T-helper 2 cell treated with Interferon-gamma antibody and Interleukin-4, amounts not matched to agents 100 ng/mL and 5 ng/mL, for 36 hours (primary cell): Measurements from ENCODE around the gene MBNL1. TPM values are rescaled to one million over a fixed set of nuclear protein-coding genes. Genes with fewer than 3 reads are reported as not detected.

Experiments used
- intact Hi-C: fragments of 100-400 bp; cut with micrococcal nuclease; formaldehyde crosslinking; loops from one replicate; pipeline ENCODE4 v1.15.1; 2023
- total RNA-seq: library from RNA; stranded (reverse); gene quantifications from 2 replicates; pipeline ENCODE4 v1.2.3, GENCODE V29; 2022

Gene MBNL1
- total RNA-seq, 1 donor from 2014 or later, result 396 TPM

DNA sequence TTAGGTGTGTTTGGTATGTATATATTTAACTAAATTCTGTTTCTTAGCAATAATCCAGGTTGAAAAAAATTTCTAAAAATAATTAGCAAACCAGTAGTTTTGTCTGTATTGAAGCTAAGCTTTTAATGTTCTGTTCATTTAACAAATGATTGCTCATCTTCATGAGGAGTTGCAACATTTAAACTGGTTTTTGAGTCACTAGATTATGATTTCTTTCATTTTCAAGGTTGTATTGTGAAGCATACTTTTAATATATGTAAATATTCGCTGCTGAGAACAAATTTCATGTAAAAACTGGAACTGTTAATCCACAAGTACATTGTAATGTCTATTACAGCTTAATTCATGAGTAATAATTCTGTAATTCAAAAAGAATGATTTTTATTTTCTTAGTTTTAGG lies 192.7 kb downstream of the MBNL1 start:
- intact Hi-C loops, result no loop called here

DNA sequence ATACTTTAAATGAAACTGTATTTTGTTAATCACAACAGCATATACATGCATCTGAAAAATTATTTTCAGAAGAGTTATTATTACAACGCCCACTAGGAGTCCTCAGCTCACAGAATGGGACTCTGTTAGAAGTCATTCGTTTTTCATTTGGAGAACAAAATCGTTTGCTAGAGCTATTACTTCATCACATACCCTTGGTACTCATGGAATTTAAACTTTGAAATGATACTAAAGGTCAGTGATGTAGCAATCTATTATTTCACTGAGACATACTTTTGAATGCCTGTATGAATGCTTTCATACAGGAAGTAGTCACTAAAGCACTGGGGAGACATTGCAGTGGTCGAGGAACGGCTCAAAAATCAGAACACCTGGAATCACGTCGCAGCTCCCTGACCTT lies 198.1 kb downstream of the MBNL1 start:
- intact Hi-C loops, result no loop called here

DNA sequence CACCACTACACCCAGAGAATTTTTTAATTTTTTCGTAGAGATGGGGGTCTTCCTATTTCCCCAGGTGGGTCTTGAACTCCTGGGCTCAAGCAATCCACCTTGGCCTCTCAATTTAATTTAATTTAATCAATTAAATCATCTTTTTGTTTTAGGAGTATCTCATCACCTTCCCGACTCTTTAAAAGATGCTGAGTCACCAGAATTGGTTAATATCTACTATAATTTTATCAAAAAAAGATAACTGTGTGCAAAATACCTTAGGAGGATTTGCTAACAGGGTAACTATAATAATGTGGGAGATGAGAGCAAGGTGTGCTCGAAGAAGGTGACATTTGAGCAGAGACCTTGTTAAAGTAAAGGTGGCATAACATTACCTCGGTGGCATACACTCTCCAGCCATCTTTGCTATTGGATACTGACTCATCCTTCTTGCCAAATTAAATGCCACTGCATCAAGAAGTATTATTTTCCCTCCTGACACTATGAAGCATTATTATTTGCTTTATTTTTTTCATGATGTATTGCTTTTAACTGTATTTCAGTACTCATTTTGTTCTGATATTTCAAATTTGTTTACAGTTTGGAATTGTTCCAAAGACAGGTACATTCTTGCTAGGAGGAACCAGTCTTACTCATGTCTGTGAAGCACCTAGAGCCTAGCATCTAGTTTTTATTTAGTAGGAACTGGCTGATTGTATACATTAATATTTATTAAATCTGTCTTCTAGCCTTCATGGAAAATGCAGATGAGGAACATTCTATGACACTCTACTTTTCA lies 200.7 kb downstream of the MBNL1 start:
- intact Hi-C loops, result loop anchor here (5.0 kb wide), 1 partner anchor 287 kb away; no protein-coding TSS in a partner anchor

GRCh38 chr3:152470095-152470494 lies 201.4 kb downstream of the MBNL1 start:
- intact Hi-C loops, result loop anchor here (5.0 kb wide), 1 partner anchor 288 kb away; no protein-coding TSS in a partner anchor

DNA sequence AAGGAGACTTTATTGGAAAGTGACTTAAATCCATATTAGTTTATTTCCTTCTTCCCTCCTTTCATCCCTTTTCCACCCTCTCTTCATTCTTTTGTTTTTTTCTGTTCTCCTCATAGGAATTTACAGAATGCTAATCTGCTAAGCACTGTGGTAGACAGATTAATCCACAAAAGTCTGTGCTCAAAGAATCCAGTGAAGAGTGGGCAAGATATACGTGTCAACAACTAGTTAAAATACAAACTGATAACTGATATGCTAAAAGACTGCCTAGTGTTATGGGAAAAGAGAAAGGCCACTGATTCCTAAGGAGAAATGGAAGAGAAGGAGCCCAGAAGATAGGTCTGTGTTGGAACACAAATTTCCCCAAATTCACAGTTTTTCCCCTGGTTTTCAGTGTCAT lies 202.2 kb downstream of the MBNL1 start:
- intact Hi-C loops, result loop anchor here (5.0 kb wide), 1 partner anchor 289 kb away; no protein-coding TSS in a partner anchor

GRCh38 chr3:152471814-152472671 lies 203.3 kb downstream of the MBNL1 start:
- intact Hi-C loops, result loop anchor here (1.0 to 5.0 kb wide), 3 partner anchors 53 to 400 kb away; no protein-coding TSS in a partner anchor

- intact Hi-C loops, result loop anchor here (1.0 to 5.0 kb wide), 3 partner anchors 52 to 400 kb away; no protein-coding TSS in a partner anchor
These were observed 203.9 kb downstream of the MBNL1 start for GRCh38 chr3:152472672-152472954.

GRCh38 chr3:152474585-152474984 lies 205.9 kb downstream of the MBNL1 start:
- intact Hi-C loops, result loop anchor here (2.0 to 5.0 kb wide), 2 partner anchors 100 to 292 kb away; no protein-coding TSS in a partner anchor

GRCh38 chr3:152477422-152477821 lies 208.7 kb downstream of the MBNL1 start:
- intact Hi-C loops, result no loop called here

- intact Hi-C loops, result no loop called here
These were observed 211.7 kb downstream of the MBNL1 start for GRCh38 chr3:152480282-152480953.

- intact Hi-C loops, result no loop called here
These were observed 217.6 kb downstream of the MBNL1 start for GRCh38 chr3:152486364-152486763.

GRCh38 chr3:152488449-152488848 lies 219.7 kb downstream of the MBNL1 start:
- intact Hi-C loops, result no loop called here

- intact Hi-C loops, result no loop called here
These were observed 223.2 kb downstream of the MBNL1 start for GRCh38 chr3:152491922-152492321.

GRCh38 chr3:152496286-152496685 lies 227.6 kb downstream of the MBNL1 start:
- intact Hi-C loops, result no loop called here

DNA sequence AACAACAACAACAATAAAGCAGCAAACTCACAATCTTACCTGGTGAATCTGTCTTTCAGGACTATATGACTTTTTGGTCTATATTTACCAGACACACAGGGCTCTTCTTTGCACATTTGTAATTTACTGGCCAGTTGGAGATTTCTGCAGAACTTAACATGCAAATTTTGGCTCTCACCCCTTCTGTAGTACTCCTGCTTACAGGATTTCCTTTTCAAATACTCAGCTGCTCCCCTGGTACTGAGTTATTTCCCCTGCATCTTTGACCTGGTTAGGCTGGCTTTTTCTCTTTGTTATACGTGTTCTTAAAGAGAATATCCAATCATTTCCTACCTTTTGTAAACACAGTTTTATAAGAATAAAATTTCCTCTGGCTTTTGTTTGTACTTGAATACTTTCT lies 228.0 kb downstream of the MBNL1 start:
- intact Hi-C loops, result no loop called here

DNA sequence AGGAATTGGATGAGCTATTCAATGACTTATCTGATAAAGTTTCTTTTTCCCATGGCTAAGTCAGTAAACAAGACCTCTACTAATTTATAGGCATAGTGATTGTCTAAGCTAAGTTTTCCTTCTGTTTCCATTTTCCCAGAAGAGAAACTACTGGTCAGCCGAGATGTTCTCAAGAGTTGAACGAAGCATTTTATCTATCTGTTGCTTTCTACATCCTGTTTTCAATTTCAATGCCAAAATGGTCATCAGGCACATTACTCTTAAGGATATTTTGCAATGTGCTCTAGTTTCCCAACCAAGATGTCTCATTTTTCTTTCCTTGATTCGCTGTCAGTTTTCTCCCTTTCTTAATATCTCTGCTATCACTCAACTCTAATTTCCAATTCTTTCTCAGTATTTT lies 228.7 kb downstream of the MBNL1 start:
- intact Hi-C loops, result no loop called here

- intact Hi-C loops, result no loop called here
These were observed 229.2 kb downstream of the MBNL1 start for GRCh38 chr3:152497890-152498289.

GRCh38 chr3:152499791-152500385 lies 231.2 kb downstream of the MBNL1 start:
- intact Hi-C loops, result no loop called here

DNA sequence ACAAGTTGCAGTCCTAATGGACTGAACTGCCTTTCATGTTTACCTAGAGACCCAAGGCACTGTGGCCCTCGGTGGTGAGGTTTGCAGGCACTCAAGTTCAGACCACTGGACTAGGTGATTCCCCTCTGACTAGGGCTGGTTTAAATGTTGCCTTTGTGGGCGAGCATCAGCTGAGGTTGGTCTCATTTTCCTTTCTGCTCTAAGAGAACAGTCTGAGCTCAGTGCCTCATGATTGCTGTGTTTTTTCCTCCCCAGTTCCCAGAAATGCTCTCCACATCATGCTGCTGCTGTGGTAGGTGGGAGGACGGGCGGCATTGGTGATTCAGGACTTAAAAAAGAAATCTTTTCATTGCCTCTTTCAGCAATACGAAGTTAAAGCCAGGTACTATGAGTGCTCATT lies 237.2 kb downstream of the MBNL1 start:
- intact Hi-C loops, result no loop called here

- intact Hi-C loops, result no loop called here
These were observed 240.0 kb downstream of the MBNL1 start for GRCh38 chr3:152508705-152509104.

DNA sequence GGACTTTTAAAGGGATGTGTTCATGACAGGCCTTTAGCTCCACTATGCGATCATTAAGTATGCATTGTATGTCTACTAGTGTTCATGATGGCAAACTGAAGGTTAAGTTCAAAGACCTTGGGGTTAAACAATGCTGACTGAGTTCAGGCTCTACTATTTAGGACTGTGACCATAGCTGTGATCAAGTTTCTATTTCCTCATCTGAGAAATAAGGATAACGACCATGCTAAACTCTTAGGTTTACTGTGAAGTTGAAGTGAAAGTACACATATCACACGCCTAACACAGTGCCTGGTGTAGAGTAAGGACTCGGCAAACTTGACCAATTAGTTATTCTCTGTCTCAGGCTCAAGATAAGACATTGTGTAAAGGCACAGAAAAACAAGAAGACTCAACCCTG lies 243.2 kb downstream of the MBNL1 start:
- intact Hi-C loops, result no loop called here
